BLaER1 (cell line): ENCODE results near the gene SH2B3.

Experiments used
- H3K27ac ChIP-seq: shearing (Covaris generic); formaldehyde crosslinking; 2 replicates; pipeline ENCODE4 v1.8.1; 2022
- H3K27me3 ChIP-seq: shearing (Covaris generic); formaldehyde crosslinking; 2 replicates; pipeline ENCODE4 v1.8.1; 2022
- H3K36me3 ChIP-seq: shearing (Covaris generic); formaldehyde crosslinking; 2 replicates; pipeline ENCODE4 v1.8.1; 2022
- H3K4me1 ChIP-seq: shearing (Covaris generic); formaldehyde crosslinking; 2 replicates; pipeline ENCODE4 v1.8.1; 2022
- H3K4me2 ChIP-seq: shearing (Covaris generic); formaldehyde crosslinking; 2 replicates; pipeline ENCODE4 v1.8.1; 2022
- H3K4me3 ChIP-seq: shearing (Covaris generic); formaldehyde crosslinking; 2 replicates; pipeline ENCODE4 v1.8.1; 2022
- H3K9ac ChIP-seq: shearing (Covaris generic); formaldehyde crosslinking; 2 replicates; pipeline ENCODE4 v1.8.1; 2022
- H3K9me3 ChIP-seq: shearing (Covaris generic); formaldehyde crosslinking; 2 replicates; pipeline ENCODE4 v1.8.1; 2022
- H4K20me1 ChIP-seq: shearing (Covaris generic); formaldehyde crosslinking; 2 replicates; pipeline ENCODE4 v1.8.1; 2022
- Cebpa-rat ChIP-seq: shearing (Covaris generic); IDR thresholded peaks from 2 replicates; pipeline ENCODE4 v1.8.1; 2022

The SH2B3 gene

DNA sequence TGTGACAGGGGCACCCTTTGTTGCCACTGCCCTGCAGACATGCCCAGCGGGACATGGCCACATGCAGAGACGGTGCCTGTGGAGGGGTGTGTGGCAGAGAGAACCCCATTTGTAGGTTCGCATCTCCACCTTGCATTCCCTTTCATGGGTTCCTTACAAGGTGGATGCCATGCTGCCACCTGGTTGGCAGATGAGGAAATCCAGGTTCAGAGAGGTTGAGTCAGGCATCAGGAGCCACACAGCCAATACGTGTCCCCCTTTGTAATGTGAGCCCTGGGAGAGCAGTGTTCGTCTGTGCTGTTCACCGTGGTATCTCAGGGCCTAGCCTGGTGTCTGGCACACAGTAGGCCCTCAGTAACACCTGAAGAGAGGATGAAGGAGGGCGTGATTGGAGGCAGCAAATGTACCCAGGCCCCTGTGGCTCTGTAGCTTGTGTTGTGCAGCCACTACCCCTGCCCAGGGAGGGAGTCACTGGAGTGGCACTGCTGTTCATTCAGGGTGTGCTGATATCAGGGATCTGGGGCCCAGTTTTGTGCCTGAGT lies 9.1 kb downstream of the SH2B3 start:
- TF ChIP-seq Cebpa-rat: no peak
- Histone ChIP-seq H3K9me3 (no peaks in the 10 kb centered on the region), H3K36me3 (peaks cover 51% of the 10 kb centered on the region), H3K4me3 (no peak overlapping the region), H3K4me1 (peaks cover 56% of the 10 kb centered on the region), H3K27ac (peak overlapping the region; percentile 34; the same call in 1 of the 2 replicates), H3K4me2 (peak overlapping the region; percentile 98), H3K9ac (0 out of 2 replicates have a peak overlapping the region, but pooled peaks have one; percentile 1), H4K20me1 (peaks cover 99% of the 10 kb centered on the region), H3K27me3 (no peaks in the 10 kb centered on the region)

DNA sequence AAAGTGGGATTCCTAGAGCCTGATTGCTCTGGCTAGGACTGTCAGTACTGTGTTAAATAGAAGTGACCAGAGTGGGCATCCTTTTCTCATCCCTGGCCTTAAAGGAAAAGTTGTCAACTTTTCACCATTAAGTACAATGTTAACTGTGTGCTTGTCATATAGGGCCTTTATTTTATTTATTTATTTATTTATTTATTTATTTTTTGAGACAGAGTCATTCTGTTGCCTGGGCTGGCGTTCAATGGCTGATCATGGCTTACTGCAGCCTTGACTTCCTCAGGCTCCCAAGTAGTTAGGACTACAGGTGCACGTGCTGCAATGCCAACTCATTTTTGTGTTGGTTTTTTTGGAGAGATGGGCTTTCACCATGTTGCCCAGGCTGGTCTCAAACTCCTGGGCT lies 11.6 kb downstream of the SH2B3 start:
- Histone ChIP-seq H3K36me3 (peaks cover 76% of the 10 kb centered on the region), H3K4me1 (peaks cover 42% of the 10 kb centered on the region), H4K20me1 (peaks cover 99% of the 10 kb centered on the region), H3K27me3 (no peaks in the 10 kb centered on the region), H3K9me3 (no peaks in the 10 kb centered on the region), H3K27ac (no peak overlapping the region), H3K4me3 (no peak overlapping the region), H3K4me2 (no peak overlapping the region), H3K9ac (no peak overlapping the region)
- TF ChIP-seq Cebpa-rat: no peak

DNA sequence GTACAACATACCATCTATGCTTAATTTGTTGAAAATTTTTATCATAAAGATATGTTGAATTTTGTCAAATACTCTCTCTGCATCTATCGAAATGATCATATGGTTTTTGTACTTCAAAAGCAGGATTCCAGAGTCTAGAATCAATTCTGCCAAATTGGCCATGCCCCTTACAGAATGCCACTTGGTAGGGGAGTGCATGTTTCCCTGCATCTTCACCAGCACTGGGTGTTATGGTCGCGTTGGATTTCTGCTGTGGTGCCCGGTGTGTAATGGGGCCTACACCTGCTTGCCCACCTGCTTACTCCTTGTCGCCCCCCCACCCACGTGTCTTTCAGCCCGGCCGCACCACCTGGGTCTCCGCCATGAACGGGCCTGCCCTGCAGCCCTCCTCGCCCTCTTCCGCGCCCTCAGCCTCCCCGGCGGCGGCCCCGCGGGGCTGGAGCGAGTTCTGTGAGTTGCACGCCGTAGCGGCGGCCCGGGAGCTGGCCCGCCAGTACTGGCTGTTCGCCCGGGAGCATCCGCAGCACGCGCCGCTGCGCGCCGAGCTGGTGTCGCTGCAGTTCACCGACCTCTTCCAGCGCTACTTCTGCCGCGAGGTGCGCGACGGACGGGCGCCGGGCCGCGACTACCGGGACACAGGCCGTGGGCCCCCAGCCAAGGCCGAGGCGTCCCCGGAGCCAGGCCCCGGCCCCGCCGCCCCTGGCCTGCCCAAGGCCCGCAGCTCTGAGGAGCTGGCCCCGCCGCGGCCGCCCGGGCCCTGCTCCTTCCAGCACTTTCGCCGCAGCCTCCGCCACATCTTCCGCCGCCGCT lies 12.3 kb downstream of the SH2B3 start:
- Histone ChIP-seq H3K9ac (no peak overlapping the region), H3K36me3 (peaks cover 81% of the 10 kb centered on the region), H3K27me3 (no peaks in the 10 kb centered on the region), H3K4me3 (no peak overlapping the region), H3K4me2 (no peak overlapping the region), H3K4me1 (peaks cover 37% of the 10 kb centered on the region), H4K20me1 (peaks cover 97% of the 10 kb centered on the region), H3K9me3 (no peaks in the 10 kb centered on the region), H3K27ac (no peak overlapping the region)
- TF ChIP-seq Cebpa-rat: no peak

DNA sequence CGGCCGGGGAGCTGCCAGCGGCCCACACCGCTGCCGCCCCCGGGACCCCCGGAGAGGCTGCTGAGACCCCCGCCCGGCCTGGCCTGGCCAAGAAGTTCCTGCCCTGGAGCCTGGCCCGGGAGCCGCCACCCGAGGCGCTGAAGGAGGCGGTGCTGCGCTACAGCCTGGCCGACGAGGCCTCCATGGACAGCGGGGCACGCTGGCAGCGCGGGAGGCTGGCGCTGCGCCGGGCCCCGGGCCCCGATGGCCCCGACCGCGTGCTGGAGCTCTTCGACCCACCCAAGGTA lies 12.8 kb downstream of the SH2B3 start:
- H3K36me3 ChIP-seq: peaks cover 82% of the 10 kb centered on the region
- H3K9me3 ChIP-seq: no peaks in the 10 kb centered on the region
- no peaks in the 10 kb centered on the region for H3K27me3 ChIP-seq
- H3K9ac ChIP-seq: no peak overlapping the region
- H3K4me1 ChIP-seq: peaks cover 37% of the 10 kb centered on the region
- no peak overlapping the region for H3K4me2 ChIP-seq
- H3K27ac ChIP-seq: no peak overlapping the region
- no peak for TF ChIP-seq Cebpa-rat
- no peak overlapping the region for H3K4me3 ChIP-seq
- peaks cover 97% of the 10 kb centered on the region for H4K20me1 ChIP-seq

DNA sequence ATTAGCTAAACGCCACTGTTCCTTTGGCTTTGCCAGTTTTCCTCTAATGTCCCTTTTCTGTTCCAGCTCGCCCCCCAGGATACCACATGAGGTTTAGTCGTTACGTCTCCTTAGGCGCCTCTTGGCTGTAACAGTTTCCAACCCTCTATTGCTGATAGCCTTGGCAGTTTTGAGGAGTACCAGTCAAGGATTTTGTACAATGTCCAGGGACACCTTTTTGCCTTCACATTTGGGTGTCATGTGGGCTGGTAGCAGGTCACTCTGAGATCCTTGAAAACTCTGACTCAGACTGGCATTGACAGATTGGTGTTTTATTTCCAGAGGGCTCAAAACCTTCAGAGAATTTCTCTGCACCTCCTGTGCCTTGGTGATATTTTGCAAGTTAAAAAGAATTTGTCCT lies 14.1 kb downstream of the SH2B3 start:
- no peak overlapping the region for H3K4me3 ChIP-seq
- peaks cover 78% of the 10 kb centered on the region for H3K36me3 ChIP-seq
- no peak overlapping the region for H3K4me2 ChIP-seq
- no peak for TF ChIP-seq Cebpa-rat
- no peak overlapping the region for H3K27ac ChIP-seq
- no peaks in the 10 kb centered on the region for H3K27me3 ChIP-seq
- H4K20me1 ChIP-seq: peaks cover 97% of the 10 kb centered on the region
- H3K9ac ChIP-seq: no peak overlapping the region
- no peaks in the 10 kb centered on the region for H3K9me3 ChIP-seq
- H3K4me1 ChIP-seq: peaks cover 37% of the 10 kb centered on the region

DNA sequence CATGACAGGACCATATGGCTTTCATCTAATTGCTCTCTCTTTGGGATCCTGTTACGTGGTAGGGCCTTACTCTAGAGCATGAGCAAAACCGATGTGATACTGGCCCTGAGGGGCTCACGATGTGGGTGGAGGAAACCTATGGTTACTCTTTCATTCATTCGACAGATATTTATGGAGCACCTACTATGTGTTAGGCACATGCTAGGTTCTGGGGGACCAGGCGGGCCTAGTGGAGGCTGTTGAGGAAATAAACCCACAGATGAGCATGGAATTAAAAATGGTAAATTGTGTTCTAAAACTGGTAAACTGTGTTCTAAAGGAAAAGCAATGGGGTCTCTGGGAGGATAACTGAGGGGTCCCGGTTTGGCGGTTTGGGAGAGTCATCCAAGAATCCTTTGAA lies 14.8 kb downstream of the SH2B3 start:
- Histone ChIP-seq H4K20me1 (peaks cover 97% of the 10 kb centered on the region), H3K4me1 (peaks cover 38% of the 10 kb centered on the region), H3K9ac (no peak overlapping the region), H3K4me3 (no peak overlapping the region), H3K4me2 (no peak overlapping the region), H3K27me3 (no peaks in the 10 kb centered on the region), H3K36me3 (peaks cover 73% of the 10 kb centered on the region), H3K27ac (no peak overlapping the region), H3K9me3 (no peaks in the 10 kb centered on the region)
- no peak for TF ChIP-seq Cebpa-rat

DNA sequence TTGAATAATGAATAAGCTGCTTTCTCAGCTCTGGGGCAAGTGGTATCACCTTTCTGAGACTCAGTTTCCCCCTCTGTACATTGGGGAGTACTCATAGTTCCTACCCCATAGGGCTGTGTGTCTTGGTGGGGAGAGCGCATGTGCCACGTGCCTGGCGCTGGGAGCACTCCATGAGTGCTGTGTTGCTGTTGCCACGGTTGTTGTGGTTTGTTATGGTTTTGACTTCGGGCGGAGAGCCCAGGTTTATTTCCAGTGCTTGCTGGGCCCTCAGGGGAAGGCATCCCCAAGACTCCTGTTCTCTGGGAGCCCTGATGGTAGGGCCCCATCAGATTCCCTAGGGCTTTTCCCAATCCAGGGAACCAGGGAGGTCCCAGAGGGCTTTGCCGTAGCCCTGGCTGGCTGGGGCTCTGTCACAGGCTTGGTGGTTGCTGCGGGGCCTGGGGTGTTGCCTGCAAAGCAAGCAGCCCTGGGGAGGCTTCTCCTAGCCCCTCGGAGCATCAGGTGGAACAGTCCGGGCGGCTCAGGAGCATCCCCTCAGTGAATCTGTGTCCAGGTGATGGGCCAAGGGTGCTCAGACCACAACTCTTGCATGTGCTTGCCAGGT lies 18.6 kb downstream of the SH2B3 start:
- TF ChIP-seq Cebpa-rat: no peak
- Histone ChIP-seq H3K4me1 (peaks cover 76% of the 10 kb centered on the region), H4K20me1 (peaks cover 97% of the 10 kb centered on the region), H3K27me3 (no peaks in the 10 kb centered on the region), H3K36me3 (peaks cover 36% of the 10 kb centered on the region), H3K27ac (peak overlapping the region; percentile 71), H3K4me2 (peak overlapping the region; percentile 90), H3K4me3 (no peak overlapping the region), H3K9ac (peak overlapping the region; percentile 59), H3K9me3 (no peaks in the 10 kb centered on the region)

DNA sequence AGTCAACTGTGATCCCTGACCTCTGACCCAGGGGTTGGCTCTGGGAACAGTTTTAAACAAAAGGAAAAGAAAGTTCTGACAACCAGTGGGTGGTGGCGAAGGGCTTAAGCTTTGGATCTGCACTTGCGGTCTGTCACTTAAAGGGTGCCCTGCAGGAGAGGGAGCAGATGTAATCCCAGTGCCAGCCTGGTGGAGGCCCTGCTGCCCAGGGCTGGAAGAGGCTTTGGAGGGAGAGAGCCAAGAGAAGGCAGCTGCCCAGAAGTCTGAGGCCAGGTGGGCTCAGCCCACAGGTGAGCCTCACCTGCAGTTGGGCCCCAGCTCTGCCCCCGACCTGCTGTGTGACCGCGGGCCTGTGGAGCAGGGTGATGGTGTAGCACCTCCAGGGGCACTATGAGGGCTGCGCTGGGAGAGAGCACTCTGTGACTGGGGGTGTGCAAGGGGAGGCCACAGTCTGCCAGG lies 19.1 kb downstream of the SH2B3 start:
- TF ChIP-seq Cebpa-rat: no peak
- H4K20me1 ChIP-seq: peaks cover 97% of the 10 kb centered on the region
- peak overlapping the region; percentile 59 for H3K9ac ChIP-seq
- H3K27me3 ChIP-seq: no peaks in the 10 kb centered on the region
- H3K9me3 ChIP-seq: no peaks in the 10 kb centered on the region
- peaks cover 30% of the 10 kb centered on the region for H3K36me3 ChIP-seq
- no peak overlapping the region for H3K4me3 ChIP-seq
- peak overlapping the region; percentile 90 for H3K4me2 ChIP-seq
- peak overlapping the region; percentile 71 for H3K27ac ChIP-seq
- peaks cover 81% of the 10 kb centered on the region for H3K4me1 ChIP-seq

DNA sequence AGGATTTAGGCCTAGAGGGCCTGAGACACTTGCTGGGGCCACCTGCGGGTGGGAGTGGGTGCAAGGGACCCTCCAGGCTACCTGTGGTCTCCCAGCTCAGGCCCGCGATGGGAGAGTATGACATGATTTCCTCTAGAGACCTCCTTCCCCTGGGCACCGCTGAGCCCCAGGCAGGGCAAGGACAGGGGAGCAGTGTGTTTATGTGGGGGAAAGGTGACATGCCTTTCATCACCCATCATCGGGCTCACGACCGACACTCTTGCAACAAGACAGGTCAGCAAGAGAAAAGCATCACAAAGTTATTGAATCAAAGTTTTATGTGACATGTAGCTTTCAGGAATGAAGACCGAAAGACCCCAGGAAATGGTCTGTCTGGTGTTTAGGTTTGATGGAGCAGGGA lies 19.9 kb downstream of the SH2B3 start:
- TF ChIP-seq Cebpa-rat: no peak
- H4K20me1 ChIP-seq: peaks cover 97% of the 10 kb centered on the region

More for the DNA sequence above, 19.9 kb downstream of the SH2B3 start:
- H3K4me1 ChIP-seq: peaks cover 90% of the 10 kb centered on the region
- H3K4me3 ChIP-seq: no peak overlapping the region
- no peaks in the 10 kb centered on the region for H3K27me3 ChIP-seq
- H3K9me3 ChIP-seq: no peaks in the 10 kb centered on the region
- no peak overlapping the region for H3K9ac ChIP-seq
- H3K27ac ChIP-seq: peak overlapping the region; percentile 71
- peaks cover 22% of the 10 kb centered on the region for H3K36me3 ChIP-seq
- peak overlapping the region; percentile 90 for H3K4me2 ChIP-seq
